ENCODE measurements around the gene ASAH2.

ASAH2 gene

GRCh38 chr10:50232261-50232639 lies 19.1 kb downstream of the ASAH2 start:
- Histone ChIP-seq H3K4me1 (ENCODE audit: control insufficient read depth in 1 of 2, insufficient read depth in 1 of 2, low read depth in 1 of 2, low read length in 1 of 2) (no peaks in the 10 kb centered on the region), H3K36me3 (no peaks in the 10 kb centered on the region), H3K4me3 (ENCODE audit: low read depth in 1 of 2, low read length in 1 of 2) (no peak overlapping the region), H3K9me3 (no peaks in the 10 kb centered on the region), H3K27ac (no peak overlapping the region), H3K27me3 (peaks cover 44% of the 10 kb centered on the region)
- no peak for TF ChIP-seq CTCF (IDR thresholded peaks at IDR 0.05)

- Histone ChIP-seq H3K27me3 (peaks cover 42% of the 10 kb centered on the region), H3K9me3 (no peaks in the 10 kb centered on the region)
- no peak for TF ChIP-seq CTCF (IDR thresholded peaks at IDR 0.05)
Observed at GRCh38 chr10:50231515-50232260, 19.6 kb downstream of the ASAH2 start.

GRCh38 chr10:50229460-50229859 lies 21.9 kb downstream of the ASAH2 start:
- Histone ChIP-seq H3K9me3 (no peaks in the 10 kb centered on the region), H3K4me1 (ENCODE audit: control insufficient read depth in 1 of 2, insufficient read depth in 1 of 2, low read depth in 1 of 2, low read length in 1 of 2) (no peaks in the 10 kb centered on the region), H3K27me3 (peaks cover 33% of the 10 kb centered on the region), H3K4me3 (ENCODE audit: low read depth in 1 of 2, low read length in 1 of 2) (no peak overlapping the region), H3K27ac (no peak overlapping the region), H3K36me3 (no peaks in the 10 kb centered on the region)
- TF ChIP-seq CTCF (IDR thresholded peaks at IDR 0.05), result no peak

More at GRCh38 chr10:50231515-50232260, 19.6 kb downstream of the ASAH2 start:
- H3K27ac ChIP-seq, result no peak overlapping the region
- no peaks in the 10 kb centered on the region for H3K36me3 ChIP-seq
- no peak overlapping the region for H3K4me3 ChIP-seq (ENCODE audit: low read depth in 1 of 2, low read length in 1 of 2)
- no peaks in the 10 kb centered on the region for H3K4me1 ChIP-seq (ENCODE audit: control insufficient read depth in 1 of 2, insufficient read depth in 1 of 2, low read depth in 1 of 2, low read length in 1 of 2)

GRCh38 chr10:50228672-50229071 lies 22.6 kb downstream of the ASAH2 start:
- Histone ChIP-seq H3K4me3 (ENCODE audit: low read depth in 1 of 2, low read length in 1 of 2) (no peak overlapping the region), H3K27me3 (peaks cover 30% of the 10 kb centered on the region), H3K27ac (no peak overlapping the region), H3K9me3 (no peaks in the 10 kb centered on the region), H3K36me3 (no peaks in the 10 kb centered on the region), H3K4me1 (ENCODE audit: control insufficient read depth in 1 of 2, insufficient read depth in 1 of 2, low read depth in 1 of 2, low read length in 1 of 2) (no peaks in the 10 kb centered on the region)
- TF ChIP-seq CTCF (IDR thresholded peaks at IDR 0.05), result no peak

- H3K4me1 ChIP-seq (ENCODE audit: control insufficient read depth in 1 of 2, insufficient read depth in 1 of 2, low read depth in 1 of 2, low read length in 1 of 2), result no peaks in the 10 kb centered on the region
- H3K27me3 ChIP-seq, result peaks cover 30% of the 10 kb centered on the region
- no peak for TF ChIP-seq CTCF (IDR thresholded peaks at IDR 0.05)
- H3K4me3 ChIP-seq (ENCODE audit: low read depth in 1 of 2, low read length in 1 of 2), result no peak overlapping the region
- no peaks in the 10 kb centered on the region for H3K9me3 ChIP-seq
- no peaks in the 10 kb centered on the region for H3K36me3 ChIP-seq
- no peak overlapping the region for H3K27ac ChIP-seq
Observed at GRCh38 chr10:50226610-50227009, 24.7 kb downstream of the ASAH2 start.
